NCI-H1417 (cell line): ENCODE results near the gene AOX1.
"Not testable (repeated sequence)": the region's sequence is repeated elsewhere in the genome, so short reads cannot be mapped to it uniquely, and the experiment has no call there.

Experiments used
- DNase-seq, 3 experiments: peaks; one replicate each; lab custom pipeline; 2025; lab: John Stamatoyannopoulos, UW

AOX1 gene

DNA sequence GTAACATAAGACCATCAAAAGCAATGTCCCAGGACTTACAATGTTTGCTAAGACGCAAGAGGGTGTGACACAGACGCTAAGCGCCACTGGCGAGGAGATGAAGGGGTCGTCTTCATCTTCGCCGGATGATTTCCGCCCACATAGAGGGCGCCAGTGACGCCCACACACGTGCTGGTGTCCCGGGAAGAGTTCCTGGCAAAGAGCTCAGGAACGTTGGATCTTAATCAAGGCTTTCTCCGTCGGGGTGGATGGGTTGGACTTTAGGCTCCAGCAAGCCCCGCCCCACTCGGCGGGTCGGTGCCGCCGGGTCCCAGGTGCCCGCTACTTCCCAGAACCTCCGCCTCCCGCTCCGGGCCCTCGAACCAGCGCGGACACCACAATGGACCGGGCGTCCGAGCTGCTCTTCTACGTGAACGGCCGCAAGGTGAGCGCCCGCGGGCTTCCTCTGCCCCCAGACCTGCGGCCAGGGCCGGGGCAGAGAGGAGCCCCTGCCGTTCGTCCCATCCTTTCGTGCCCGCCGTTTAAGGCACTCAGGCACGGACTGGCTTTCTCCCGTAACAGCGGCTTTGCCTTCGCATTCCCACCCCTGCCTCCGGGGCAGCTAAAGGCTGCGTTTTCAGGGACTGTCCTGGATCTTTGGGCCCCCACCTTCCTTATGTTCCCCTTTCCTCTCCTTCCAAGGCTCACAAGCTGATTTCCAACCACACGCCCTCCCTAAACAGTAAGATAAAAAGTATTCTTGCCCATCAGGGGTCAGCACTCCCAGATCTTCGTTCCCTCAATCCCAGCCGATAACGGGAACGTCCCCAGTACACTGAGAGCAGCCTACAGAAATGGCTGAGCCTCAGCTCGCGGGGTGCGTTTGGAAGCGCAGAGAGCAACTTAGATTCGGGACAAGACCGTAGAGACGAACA lies at the start of gene AOX1:
TSS of gene AOX1 (plus strand) at position 285 of the 914 bp plus-strand sequence. CDS start at position 380, 95 bp downstream.
- no peak for DNase-seq

DNA sequence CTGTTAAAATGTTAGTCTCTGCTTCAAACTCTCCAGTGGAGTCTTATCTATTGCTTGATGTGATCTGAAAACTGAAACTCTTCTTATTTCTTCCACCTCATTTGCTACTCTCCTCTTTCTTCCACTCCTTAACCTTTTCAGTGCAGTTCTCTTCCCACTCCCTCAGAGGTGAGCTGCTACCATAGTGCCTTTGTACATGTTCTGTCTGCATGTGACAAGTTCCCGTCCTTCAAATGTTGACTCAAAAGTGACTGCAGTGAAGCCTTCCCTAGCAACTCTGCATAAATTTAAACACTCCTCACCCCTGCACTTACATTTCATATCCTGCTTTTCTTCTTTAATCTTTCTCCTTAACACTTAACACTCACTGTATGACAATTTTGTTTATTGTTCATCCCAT lies 47.7 kb upstream of the AOX1 start:
- DNase-seq: peak in 1 of 3 experiments; percentile 2

DNA sequence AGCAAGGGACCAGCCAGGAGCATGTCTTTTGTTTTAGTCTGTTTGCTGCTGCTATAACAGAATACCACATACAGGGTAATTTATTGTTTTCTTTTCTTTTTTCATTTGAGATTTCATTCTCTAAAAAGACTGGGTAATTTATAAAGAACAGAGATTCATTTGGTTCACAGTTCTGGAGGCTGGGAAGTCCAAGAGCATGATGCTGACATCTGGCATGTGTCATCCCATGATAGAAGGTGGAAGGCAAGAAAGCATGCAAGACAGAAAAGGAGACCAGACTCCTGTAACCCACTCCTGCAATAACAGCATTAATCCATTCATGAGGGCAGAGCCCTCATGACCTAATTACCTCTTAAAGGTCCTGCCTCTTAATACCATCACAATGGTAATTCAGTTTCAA lies 45.0 kb upstream of the AOX1 start:
- no peak for DNase-seq

DNA sequence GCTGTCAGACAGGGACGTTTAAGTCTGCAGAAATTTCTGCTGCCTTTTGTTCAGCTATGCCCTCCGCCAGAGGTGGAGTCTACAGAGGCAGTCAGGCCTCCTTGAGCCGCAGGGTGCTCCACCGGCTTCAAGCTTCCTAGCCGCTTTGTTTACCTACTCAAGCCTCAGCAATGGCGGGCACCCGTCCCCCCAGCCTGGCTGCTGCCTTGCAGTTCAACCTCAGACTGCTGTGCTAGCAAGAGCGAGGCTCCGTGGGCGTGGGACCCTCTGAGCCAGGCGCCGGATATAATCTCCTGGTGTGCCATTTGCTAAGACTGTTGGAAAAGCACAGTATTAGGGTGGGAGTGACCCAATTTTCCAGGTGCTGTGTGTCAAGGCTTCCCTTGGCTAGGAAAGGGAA lies 19.2 kb upstream of the AOX1 start:
- DNase-seq: not testable (repeated sequence)

DNA sequence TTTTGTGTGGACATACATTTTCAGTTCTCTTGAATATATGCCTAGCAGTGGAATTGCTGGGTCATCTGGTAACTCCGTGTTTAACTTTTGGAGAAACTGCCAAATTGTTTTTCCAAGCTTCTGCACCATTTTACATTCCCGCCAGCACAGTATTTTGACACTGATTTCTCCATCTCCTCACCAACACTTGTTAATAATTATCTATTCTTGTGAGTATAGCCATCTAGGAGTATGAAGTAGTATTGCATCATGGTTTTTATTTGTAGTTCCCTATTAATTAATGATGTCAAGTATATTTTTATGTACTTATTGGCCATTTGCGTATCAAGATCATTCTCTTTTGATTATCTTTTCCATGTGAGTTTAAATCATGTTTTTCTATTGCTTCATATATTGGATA lies 17.9 kb upstream of the AOX1 start:
- no peak for DNase-seq

DNA sequence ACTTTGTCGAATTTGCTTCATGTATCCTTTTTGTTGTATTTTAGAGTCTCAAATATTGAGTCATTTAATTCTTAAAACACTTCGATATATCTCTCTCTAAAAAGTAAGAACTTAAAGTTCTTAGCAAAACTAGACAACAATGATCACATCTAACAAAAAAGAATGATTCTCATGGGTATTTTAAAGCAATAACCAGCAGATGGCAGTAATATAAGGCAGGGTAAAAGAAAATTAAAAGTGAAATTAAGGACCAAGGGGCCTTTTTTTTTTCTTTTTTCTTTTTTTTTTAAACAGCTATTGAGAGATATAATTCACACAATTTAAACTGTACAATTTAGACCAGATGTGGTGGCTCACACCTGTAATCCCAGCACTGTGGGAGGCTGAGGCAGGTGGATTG lies 9.9 kb upstream of the AOX1 start:
- peak in 1 of 3 experiments; percentile 4 for DNase-seq

DNA sequence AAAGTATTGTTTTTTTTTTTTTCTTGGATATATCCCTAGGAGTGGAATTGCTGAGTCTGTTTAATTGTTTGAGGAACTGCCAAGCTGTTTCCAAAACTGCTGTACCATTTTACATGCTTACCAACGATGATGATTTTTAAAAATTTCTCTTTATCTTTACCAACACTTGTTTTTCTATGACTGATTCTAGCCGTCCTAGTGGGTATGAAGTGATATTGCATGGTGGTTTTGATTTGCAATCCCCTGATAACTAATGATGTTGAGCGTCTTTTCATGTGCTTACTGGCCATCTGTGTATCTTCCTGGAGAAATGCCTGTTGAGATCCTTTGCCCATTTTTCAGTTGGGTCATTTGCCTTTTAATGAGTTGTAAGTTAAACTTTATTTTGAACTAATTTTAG lies 8.8 kb upstream of the AOX1 start:
- DNase-seq: no peak

DNA sequence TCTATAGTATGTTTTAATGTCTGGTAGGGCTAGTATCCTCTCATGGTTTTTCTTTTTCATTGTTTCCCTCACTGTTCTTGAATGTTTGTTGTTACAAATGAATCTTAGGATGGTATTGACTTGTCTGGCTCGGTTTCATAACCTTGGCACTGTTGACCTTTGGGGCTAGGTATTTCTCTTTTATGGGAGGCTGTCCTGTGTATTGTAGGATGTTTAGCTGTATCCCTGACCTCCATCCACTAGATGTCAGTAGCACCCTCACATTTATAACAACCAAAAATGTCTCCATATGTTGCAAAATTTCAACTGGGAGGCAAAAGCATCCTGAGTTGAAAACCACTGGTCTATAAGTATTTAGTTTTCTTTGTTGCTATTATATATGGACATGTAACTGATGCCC lies 7.0 kb upstream of the AOX1 start:
- DNase-seq: peak in 2 of 3 experiments; percentile 8 to 44

DNA sequence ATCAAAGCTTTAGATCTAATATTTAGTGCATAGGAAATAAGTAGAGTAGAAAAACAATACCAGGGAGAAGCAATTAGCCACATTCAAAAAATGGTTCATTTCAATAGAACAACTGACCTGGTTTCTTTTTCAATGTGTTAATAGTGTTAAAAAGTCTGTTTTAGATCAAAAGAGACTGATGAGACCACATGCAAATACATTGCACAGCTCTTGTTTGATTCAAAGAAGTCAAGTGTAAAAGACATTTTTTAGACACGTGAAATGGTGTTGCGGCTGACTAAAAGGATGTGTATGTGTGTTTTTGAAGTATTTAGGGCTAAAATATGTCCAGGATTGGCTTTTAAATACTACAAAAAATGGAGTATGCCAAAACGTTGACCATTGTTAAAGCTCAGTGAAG lies 1.2 kb upstream of the AOX1 start:
- DNase-seq: no peak

DNA sequence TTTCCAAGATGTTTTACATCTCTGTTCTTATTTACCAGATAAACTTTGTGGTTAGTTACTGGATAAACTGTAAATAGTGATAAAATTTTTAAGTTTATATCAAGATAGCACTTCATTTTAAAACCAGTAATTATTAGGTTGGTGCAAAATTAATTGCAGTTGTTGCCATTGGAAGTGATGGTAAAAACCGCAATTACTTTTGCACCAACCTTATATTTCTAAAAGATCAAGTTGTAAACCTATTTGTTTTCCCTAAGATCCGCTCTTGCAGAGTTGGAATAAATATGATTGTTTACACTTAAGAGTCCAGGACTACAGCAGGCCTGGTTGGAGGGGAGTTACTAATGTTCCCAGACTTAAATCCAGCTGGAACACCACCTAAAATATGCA lies 479 bp upstream of the AOX1 start:
- no peak for DNase-seq

DNA sequence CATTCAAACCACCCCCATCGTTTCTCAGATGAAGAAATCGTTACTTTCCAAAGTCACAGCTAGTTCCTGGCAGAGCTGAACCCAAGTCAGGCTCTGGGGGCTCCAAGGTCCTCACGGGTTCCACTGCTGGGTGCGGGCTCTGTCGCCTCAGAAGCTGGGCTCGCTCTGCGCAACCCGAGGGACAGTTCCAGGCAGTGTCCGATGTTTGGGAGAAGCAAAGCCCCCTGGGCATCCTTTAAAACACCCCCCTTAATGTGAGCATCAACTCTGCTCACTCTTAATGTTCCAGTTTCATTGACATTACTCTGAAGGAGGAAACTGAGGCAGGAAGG lies 796 bp downstream of the AOX1 start:
- DNase-seq: no peak

DNA sequence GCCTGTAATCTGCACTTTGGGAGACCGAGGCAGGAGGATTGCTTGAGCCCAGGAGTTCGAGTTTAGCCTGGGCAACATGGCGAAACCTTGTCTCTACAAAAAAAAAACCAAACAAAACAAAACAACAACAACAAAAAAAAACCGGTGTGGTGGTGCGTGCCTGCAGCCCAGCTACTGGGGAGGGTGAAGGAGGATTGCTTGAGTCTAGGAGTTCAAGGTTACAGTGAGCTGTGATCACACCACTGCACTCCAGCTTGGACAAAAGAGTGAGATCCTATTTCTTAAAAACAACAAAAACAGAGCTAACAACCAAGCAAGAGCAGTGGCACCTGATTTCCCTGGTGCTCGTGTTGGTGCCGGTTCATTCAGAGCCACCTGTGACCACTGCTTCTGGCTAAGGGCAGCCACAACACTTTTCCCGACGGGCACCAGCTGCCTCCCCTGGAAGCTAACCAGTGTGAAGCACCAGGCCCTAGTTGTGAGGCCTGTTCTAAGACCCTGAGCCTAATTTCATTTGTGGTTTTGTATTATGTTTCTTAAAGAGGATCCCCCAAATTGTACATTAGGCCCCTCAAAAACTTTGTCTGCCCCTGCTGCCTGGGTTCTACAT lies 1.3 kb downstream of the AOX1 start:
- no peak for DNase-seq

DNA sequence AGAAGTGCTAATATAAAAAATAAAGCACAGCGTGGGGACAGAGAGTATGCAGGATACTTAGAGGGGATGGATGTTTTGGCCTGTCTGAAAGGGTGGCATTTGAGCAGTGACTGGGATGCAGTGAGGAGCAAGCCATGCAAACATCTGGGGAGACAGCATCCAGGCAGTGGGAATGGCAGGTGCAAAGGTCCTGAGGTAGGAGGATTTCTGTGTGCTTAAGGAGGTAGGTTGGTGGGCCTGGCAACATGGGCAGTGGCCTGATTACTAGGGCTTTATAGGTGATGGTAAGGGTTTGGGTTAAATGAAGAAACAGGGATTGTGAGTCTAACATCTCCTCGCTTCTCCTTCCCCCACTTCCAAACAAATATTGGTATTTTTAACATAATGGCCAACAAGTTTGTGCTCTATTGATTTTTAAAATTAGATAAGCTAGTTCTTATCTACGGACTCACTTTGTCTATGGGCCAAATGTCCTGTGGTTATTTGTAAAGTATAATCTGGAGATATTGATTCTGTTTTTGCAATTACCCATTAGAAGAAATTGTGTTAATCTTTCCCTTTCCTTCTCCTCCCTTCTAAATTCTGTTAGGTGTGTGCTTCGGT lies 2.4 kb downstream of the AOX1 start:
- DNase-seq: no peak

DNA sequence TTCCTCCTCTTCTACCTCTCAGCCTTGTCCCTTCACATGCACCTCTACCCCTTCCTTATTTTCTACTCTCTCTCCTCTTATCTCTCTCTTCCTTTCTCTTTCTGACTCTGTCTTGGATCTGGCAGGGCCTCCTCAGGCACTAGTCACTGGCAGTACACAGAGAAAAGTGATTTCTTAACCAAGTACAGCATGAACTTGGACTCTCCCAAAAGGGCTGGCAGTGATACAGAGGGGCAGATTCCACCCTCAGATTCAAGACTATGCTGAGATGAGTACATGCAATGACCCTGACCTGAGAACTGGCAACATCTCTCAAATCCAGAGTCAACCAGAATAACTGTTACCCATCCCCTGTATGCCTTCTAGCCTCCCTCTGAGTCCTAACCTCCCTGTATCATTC lies 4.3 kb downstream of the AOX1 start:
- DNase-seq: no peak

DNA sequence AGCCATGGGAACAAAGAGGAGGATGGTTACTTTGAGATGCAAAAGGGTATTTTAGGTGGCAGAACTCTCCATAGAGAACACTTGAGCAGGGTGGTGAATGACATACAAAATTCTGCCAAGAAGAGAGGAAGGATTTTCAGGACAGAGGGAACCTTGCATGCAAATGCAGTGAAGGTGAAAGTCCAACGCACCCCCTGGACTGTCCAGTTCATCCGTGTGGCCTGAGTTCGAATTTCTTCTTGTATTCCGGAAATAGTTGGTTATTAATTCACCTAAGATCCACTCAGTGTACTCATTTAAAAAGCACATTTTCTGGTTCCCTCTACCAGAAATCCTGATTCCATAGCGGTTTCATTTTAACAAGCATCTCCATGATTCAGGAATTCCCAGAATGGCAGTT lies 5.5 kb downstream of the AOX1 start:
- DNase-seq: no peak

DNA sequence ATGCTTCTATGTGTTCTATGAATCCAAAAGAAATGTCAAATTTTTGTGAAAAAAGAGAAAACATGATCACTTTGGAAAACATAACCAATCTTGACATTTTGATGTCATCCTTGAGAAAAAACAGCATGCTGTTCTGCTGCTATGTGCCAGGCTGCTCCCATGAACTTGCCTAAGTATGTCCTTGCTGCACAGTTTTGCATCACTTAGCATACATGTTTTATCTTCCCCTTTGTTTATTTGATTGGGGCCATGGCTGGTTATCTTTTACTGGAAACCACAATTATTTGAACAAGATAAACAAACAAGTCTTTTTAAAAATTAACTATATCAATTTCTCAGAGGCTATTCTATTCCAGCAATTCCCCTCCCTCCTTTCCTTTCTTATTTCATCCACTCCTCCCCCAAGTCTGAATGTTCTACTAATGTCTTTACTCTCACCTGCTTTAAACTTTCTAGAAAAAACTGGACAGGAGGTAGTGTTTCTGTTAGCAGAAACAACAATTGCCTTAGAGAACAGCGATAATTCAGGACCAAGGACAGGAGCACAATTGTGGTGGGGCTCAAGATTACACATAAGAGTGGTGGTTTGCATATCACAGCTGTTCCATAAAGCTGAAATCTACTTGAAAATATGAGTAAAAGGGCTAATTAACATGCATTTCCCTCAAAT lies 6.7 kb downstream of the AOX1 start:
- no peak for DNase-seq

DNA sequence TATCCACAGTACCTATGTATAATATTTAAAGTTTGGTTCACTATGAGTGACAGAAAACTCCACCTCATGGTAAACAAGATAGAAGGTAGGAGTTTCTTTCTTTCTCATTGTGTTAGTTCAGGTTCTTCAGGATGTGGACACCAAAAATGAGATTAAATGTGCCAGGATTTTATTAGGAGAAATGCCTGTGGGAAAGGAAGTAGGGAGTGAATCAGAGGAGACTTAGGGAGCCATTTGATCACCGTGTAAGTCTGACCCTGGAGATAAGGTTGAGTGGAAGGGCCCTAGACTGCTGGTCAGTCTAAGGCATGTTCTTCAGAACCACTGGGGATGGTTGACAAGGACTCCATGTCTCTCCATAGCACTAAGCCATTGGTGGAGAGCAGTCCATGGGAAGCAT lies 8.1 kb downstream of the AOX1 start:
- no peak for DNase-seq

DNA sequence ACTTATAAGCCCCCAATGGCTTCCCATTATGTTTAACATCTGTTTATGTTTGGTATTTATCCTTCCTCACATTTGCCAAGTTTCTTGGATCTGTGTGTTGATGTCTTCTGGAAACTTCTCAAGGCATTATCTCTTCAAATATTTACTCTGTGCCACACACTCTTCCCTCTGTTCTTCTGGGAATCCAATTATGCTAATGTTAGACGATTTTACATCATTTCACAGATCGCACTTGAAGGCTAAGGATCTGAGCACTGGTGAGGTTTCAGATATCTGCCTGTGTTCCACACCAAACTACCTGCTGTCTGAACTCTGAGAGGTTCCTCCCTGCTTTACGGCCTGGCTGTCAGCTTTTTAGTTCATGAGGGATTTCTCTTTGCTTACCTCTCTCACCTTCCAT lies 10.1 kb downstream of the AOX1 start:
- DNase-seq: no peak

DNA sequence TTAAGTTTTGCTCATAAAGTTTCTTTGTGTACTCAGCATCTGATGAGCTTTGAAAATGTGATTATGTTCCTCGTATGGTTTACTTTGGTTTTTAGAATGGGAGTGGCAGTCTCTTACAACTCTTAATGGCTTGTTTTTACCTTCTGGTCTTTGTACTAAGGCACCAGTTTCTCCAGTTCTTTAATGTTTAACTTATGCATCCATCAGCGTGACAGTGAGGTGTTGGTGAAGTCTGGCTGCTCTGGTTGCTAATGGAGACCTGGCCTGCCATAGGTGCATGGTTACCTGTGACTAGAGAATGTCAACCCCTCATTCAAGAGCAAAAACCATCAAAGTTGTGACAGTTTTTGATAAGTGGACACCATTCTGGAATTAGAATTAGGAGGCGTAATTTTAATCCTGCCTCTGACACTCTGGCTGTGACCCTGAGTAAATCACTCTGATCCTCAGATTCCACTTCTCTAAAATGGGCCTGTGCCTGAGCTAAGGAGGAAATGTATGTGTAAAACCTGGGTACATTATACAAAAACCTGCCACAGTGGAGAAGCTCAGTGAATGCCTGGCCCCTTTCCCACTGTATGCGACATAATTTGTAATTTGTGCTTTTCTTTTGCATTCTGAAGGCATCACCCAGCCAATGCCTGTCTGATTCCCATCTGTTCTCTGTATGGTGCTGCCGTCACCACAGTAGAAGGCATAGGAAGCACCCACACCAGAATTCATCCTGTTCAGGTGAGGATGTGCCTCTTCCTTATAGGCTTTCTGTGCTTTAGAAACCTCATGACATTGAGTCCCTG lies 11.2 kb downstream of the AOX1 start:
- DNase-seq: peak in 1 of 3 experiments; percentile 5

DNA sequence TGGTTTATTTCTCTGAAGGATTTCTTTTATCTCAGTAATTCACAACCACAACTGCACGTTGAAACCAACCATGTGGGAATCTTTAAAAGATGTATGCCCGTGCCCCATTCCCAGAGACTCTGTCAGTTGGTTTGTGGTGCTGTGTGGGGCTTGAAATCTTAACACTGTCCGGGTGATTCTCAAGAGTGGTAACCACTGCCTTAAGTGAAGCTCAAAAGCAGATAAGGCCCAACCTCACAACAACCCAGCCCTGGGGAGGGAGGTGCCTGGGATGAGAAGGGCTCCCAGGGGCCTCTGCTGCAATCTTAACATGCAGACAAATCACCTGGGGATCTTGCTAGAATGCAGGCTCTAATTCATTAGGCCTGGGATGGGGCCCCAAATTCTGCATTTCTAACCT lies 13.4 kb downstream of the AOX1 start:
- no peak for DNase-seq

DNA sequence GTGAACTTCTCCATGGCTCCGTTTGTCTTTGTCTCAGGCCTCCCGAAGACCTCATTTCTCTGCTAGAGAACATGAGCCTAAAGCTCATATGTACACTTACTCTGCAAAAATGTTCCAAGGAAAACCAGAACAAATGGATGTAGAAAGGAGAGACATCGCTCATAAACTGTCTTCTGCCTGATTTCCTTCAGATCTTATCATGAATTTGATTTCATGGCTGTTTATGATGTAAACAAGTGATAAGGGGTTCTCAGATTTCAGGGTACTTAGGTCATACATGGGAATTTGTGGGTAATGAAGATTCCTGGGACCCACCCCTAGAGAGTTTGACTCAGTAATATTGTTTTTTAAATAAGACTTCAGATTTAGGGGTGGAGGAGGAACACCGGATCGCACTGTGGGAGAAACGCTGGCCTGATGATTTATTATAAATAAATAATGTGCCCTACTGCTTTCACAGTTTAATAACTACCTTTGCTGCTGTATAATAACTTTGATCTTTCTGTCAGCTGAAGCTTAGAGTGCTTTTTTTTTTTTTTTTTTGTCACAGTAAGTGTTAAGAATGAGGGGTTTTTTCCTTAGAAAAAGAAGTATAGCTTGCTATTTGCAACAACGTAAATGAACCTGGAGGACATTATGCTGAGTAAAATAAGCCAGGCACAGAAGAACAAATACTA lies 14.9 kb downstream of the AOX1 start:
- DNase-seq: peak in 2 of 3 experiments; percentile 26 to 69
